ENCODE data around the gene IMMP2L.

The IMMP2L gene

GRCh38 chr7:111414374-111414773, 147.9 kb downstream of the IMMP2L start:
- no peak overlapping the region for H3K27ac ChIP-seq
- TF ChIP-seq CTCF (conservative IDR thresholded peaks at IDR 0.05) (no peak), ZFX (IDR thresholded peaks at IDR 0.05) (no peak)

- no peak for TF ChIP-seq ZFX (IDR thresholded peaks at IDR 0.05)
- no peak for TF ChIP-seq CTCF (conservative IDR thresholded peaks at IDR 0.05)
- H3K27ac ChIP-seq = no peak overlapping the region
Observed at GRCh38 chr7:111413739-111414138, 148.6 kb downstream of the IMMP2L start.

- H3K27ac ChIP-seq = no peak overlapping the region
- no peak for TF ChIP-seq ZFX (IDR thresholded peaks at IDR 0.05)
- TF ChIP-seq CTCF (conservative IDR thresholded peaks at IDR 0.05) = no peak
Observed at GRCh38 chr7:111410899-111411298, 151.4 kb downstream of the IMMP2L start.

- TF ChIP-seq CTCF (conservative IDR thresholded peaks at IDR 0.05) = no peak
- TF ChIP-seq ZFX (IDR thresholded peaks at IDR 0.05) = no peak
- no peak overlapping the region for H3K27ac ChIP-seq
Observed at GRCh38 chr7:111409714-111410422, 152.4 kb downstream of the IMMP2L start.

- TF ChIP-seq ZFX (IDR thresholded peaks at IDR 0.05) = no peak
- no peak for TF ChIP-seq CTCF (conservative IDR thresholded peaks at IDR 0.05)
- H3K27ac ChIP-seq = no peak overlapping the region
Observed at GRCh38 chr7:111408724-111409123, 153.6 kb downstream of the IMMP2L start.

- TF ChIP-seq ZFX (IDR thresholded peaks at IDR 0.05) = no peak
- no peak for TF ChIP-seq CTCF (conservative IDR thresholded peaks at IDR 0.05)
- H3K27ac ChIP-seq = no peak overlapping the region
Observed at GRCh38 chr7:111407258-111407657, 155.0 kb downstream of the IMMP2L start.

GRCh38 chr7:111405621-111406020, 156.7 kb downstream of the IMMP2L start:
- H3K27ac ChIP-seq = no peak overlapping the region
- no peak for TF ChIP-seq CTCF (conservative IDR thresholded peaks at IDR 0.05)
- no peak for TF ChIP-seq ZFX (IDR thresholded peaks at IDR 0.05)

Data from C4-2B (cell line).